RWPE2 (cell line): Measurements from ENCODE around the gene NCR1.
"Not testable (repeated sequence)": the region's sequence is repeated elsewhere in the genome, so short reads cannot be mapped to it uniquely, and the experiment has no call there.

Experiments
- ATAC-seq: fragments of 200-7000 bp; cut with Tn5 transposase; 3 replicates; pipeline ENCODE4 v1.9.1; 2021; ENCODE audit warnings: low read depth
- DNase-seq: peaks from one replicate; pipeline ENCODE4 v3.0.0-alpha.2; 2020; ENCODE audit warnings: low spot score
- H3K27ac ChIP-seq: fragments of 450-650 bp; 2 replicates; pipeline ENCODE4 v1.5.1; 2017; ENCODE audit warnings: mild to moderate bottlenecking; ENCODE audit not compliant: poor library complexity, severe bottlenecking
- H3K27me3 ChIP-seq: fragments of 250-450 bp; sonication (Bioruptor Pico); 2 replicates; pipeline ENCODE4 v1.5.1; 2021; ENCODE audit warnings: mild to moderate bottlenecking, moderate library complexity; ENCODE audit not compliant: insufficient read depth, poor library complexity, severe bottlenecking
- H3K36me3 ChIP-seq: fragments of 250-450 bp; sonication (Bioruptor Pico); 2 replicates; pipeline ENCODE4 v1.5.1; 2020; ENCODE audit warnings: low read depth, mild to moderate bottlenecking, moderate library complexity
- H3K4me1 ChIP-seq: fragments of 250-450 bp; sonication (Bioruptor Pico); 2 replicates; pipeline ENCODE4 v1.5.1; 2021; ENCODE audit warnings: mild to moderate bottlenecking, moderate library complexity; ENCODE audit not compliant: insufficient read depth, poor library complexity, severe bottlenecking
- H3K4me3 ChIP-seq: fragments of 250-450 bp; sonication (Bioruptor Pico); 2 replicates; pipeline ENCODE4 v1.5.1; 2021; ENCODE audit warnings: mild to moderate bottlenecking, moderate library complexity; ENCODE audit not compliant: severe bottlenecking
- H3K9me3 ChIP-seq: fragments of 250-450 bp; sonication (Bioruptor Pico); 2 replicates; pipeline ENCODE4 v1.5.1; 2021; ENCODE audit warnings: mild to moderate bottlenecking, moderate library complexity; ENCODE audit not compliant: severe bottlenecking
- TF ChIP-seq, protein P1 (sequence below): fragments of 450-650 bp; IDR thresholded peaks from one replicate; pipeline ENCODE4 v1.5.1; 2017; ENCODE audit warnings: mild to moderate bottlenecking, moderate library complexity; ENCODE audit not compliant: poor library complexity, severe bottlenecking

NCR1 gene

DNA sequence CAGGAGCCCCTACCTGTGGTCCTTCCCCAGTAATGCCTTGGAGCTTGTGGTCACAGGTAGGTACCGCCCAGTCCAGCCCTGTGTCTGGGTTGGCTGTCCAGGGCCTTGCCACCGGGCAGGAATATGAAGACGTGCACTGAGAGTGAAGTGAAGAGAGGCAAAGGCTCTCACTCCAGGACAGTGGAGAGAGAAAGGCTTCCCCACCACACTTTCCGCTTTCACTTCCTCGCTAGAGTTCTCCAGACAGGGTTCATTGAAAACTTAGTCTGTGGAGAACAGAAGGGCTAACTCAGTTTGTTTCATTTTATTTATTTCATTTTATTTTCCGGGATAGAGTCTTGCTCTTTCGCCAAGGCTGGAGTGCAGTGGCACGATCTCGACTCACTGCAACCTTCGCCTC lies 17.7 kb upstream of the NCR1 start:
- TF ChIP-seq, protein P1, sequence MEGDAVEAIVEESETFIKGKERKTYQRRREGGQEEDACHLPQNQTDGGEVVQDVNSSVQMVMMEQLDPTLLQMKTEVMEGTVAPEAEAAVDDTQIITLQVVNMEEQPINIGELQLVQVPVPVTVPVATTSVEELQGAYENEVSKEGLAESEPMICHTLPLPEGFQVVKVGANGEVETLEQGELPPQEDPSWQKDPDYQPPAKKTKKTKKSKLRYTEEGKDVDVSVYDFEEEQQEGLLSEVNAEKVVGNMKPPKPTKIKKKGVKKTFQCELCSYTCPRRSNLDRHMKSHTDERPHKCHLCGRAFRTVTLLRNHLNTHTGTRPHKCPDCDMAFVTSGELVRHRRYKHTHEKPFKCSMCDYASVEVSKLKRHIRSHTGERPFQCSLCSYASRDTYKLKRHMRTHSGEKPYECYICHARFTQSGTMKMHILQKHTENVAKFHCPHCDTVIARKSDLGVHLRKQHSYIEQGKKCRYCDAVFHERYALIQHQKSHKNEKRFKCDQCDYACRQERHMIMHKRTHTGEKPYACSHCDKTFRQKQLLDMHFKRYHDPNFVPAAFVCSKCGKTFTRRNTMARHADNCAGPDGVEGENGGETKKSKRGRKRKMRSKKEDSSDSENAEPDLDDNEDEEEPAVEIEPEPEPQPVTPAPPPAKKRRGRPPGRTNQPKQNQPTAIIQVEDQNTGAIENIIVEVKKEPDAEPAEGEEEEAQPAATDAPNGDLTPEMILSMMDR = no peak
- Histone ChIP-seq H3K9me3 (no peaks in the 10 kb centered on the region), H3K4me1 (no peaks in the 10 kb centered on the region), H3K36me3 (no peaks in the 10 kb centered on the region), H3K4me3 (no peak overlapping the region), H3K27me3 (no peaks in the 10 kb centered on the region), H3K27ac (no peak overlapping the region)
- DNase-seq = no peak
- no peak for ATAC-seq

DNA sequence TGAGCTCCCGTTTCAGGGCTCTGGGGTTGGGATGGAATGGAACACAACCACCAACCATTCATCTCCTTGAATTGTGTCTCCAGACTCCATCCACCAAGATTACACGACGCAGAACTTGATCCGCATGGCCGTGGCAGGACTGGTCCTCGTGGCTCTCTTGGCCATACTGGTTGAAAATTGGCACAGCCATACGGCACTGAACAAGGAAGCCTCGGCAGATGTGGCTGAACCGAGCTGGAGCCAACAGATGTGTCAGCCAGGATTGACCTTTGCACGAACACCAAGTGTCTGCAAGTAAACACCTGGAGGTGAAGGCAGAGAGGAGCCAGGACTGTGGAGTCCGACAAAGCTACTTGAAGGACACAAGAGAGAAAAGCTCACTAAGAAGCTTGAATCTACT lies 16.4 kb upstream of the NCR1 start:
- H3K27me3 ChIP-seq = no peaks in the 10 kb centered on the region
- H3K9me3 ChIP-seq = no peaks in the 10 kb centered on the region
- DNase-seq = no peak
- no peaks in the 10 kb centered on the region for H3K36me3 ChIP-seq
- H3K4me3 ChIP-seq = no peak overlapping the region
- H3K27ac ChIP-seq = no peak overlapping the region
- no peaks in the 10 kb centered on the region for H3K4me1 ChIP-seq
- TF ChIP-seq, protein P1 = no peak
- no peak for ATAC-seq

GRCh38 chr19:54893406-54893805 lies 12.5 kb upstream of the NCR1 start:
- H3K36me3 ChIP-seq = no peaks in the 10 kb centered on the region
- DNase-seq (no peak), ATAC-seq (no peak)
- no peaks in the 10 kb centered on the region for H3K27me3 ChIP-seq
- no peaks in the 10 kb centered on the region for H3K9me3 ChIP-seq
- H3K4me3 ChIP-seq = no peak overlapping the region
- H3K27ac ChIP-seq = no peak overlapping the region
- TF ChIP-seq, protein P1 = no peak
- no peaks in the 10 kb centered on the region for H3K4me1 ChIP-seq

GRCh38 chr19:54894106-54894505 lies 11.8 kb upstream of the NCR1 start:
- not testable (repeated sequence) for H3K4me1 ChIP-seq, H3K27me3 ChIP-seq, H3K27ac ChIP-seq, H3K4me3 ChIP-seq, ATAC-seq, DNase-seq, H3K36me3 ChIP-seq, H3K9me3 ChIP-seq

- Histone ChIP-seq H3K9me3 (no peaks in the 10 kb centered on the region), H3K4me3 (no peak overlapping the region), H3K27ac (no peak overlapping the region), H3K36me3 (no peaks in the 10 kb centered on the region), H3K27me3 (no peaks in the 10 kb centered on the region), H3K4me1 (no peaks in the 10 kb centered on the region)
- ATAC-seq (no peak), DNase-seq (no peak)
- TF ChIP-seq, protein P1 = no peak
These were observed 9.9 kb upstream of the NCR1 start for GRCh38 chr19:54896036-54896435.

DNA sequence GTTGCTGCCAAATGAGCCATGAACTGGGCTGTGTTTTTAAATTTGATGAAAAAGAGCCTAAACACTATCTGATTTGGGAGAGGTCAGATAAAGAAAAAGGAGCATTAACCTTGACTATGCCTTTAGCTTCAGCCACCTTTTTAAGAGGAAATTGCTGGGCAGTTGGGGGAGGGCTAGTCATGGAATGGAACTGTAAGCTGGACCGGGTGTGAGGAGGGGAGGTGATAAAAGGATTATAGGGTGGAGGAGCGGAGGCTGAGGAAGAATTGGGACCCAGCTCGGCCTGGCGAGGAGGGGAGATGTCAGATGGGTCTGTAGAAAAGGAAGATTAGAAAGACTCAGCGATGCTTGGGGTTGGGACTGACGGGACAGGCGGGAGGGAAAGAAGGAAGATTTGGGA lies 7.3 kb upstream of the NCR1 start:
- H3K36me3 ChIP-seq, DNase-seq, H3K27me3 ChIP-seq, H3K9me3 ChIP-seq, H3K4me1 ChIP-seq, H3K27ac ChIP-seq, ATAC-seq, H3K4me3 ChIP-seq: not testable (repeated sequence)

- H3K27ac ChIP-seq, H3K4me1 ChIP-seq, H3K4me3 ChIP-seq, H3K9me3 ChIP-seq, ATAC-seq, DNase-seq, H3K27me3 ChIP-seq, H3K36me3 ChIP-seq: not testable (repeated sequence)
These were observed 6.3 kb upstream of the NCR1 start for GRCh38 chr19:54899646-54900045.

- H3K27me3 ChIP-seq, H3K27ac ChIP-seq, H3K36me3 ChIP-seq, DNase-seq, H3K4me1 ChIP-seq, H3K9me3 ChIP-seq, H3K4me3 ChIP-seq: not testable (repeated sequence)
- ATAC-seq = peak; percentile 21; the same call in 2 of the 3 replicates
These were observed 4.8 kb upstream of the NCR1 start for GRCh38 chr19:54901153-54901552.
